Measurements from ENCODE around the gene PCDHGC4.

Gene PCDHGC4

DNA sequence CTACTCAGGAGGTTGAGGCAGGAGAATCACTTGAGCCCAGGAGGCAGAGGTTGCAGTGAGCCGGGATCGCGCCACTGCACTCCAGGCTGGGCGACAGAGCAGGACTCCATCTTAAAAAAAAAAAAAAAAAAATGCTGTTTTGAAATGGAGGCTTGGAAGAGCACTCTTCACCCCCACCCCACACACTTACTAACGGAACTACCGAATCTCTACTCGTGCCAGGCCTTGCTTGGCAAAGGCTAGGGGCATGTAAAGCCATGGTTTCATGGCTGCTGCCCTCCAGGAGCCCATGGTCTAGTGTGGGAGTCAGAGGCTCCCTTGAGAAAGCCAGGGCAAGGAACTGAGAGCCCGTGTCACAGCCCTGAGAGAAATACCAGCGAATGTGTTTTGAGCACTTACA, 25.3 kb downstream of the PCDHGC4 start:
- in situ Hi-C loops (cut with HindIII; ENCODE audit: low pct_unique_long_range_greater_than_20kb, low sequenced_read_pairs): no loop called here
- DNase-seq (ENCODE audit: low read depth in 1 of 2, low spot score in 1 of 2): no peak
- TF ChIP-seq JUND (IDR thresholded peaks at IDR 0.05; ENCODE audit: low read depth): no peak

DNA sequence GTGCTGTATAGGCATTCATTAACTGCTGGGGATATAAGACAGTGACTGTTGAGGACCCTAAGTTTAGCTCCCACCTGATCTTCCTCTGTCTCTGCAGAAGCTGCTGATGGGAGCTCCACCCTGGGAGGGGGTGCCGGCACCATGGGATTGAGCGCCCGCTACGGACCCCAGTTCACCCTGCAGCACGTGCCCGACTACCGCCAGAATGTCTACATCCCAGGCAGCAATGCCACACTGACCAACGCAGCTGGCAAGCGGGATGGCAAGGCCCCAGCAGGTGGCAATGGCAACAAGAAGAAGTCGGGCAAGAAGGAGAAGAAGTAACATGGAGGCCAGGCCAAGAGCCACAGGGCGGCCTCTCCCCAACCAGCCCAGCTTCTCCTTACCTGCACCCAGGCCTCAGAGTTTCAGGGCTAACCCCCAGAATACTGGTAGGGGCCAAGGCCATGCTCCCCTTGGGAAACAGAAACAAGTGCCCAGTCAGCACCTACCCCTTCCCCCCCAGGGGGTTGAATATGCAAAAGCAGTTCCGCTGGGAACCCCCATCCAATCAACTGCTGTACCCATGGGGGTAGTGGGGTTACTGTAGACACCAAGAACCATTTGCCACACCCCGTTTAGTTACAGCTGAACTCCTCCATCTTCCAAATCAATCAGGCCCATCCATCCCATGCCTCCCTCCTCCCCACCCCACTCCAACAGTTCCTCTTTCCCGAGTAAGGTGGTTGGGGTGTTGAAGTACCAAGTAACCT, 26.2 kb downstream of the PCDHGC4 start:
- in situ Hi-C loops (cut with HindIII; ENCODE audit: low pct_unique_long_range_greater_than_20kb, low sequenced_read_pairs): no loop called here
- no peak for DNase-seq (ENCODE audit: low read depth in 1 of 2, low spot score in 1 of 2)
- TF ChIP-seq JUND (IDR thresholded peaks at IDR 0.05; ENCODE audit: low read depth): no peak

DNA sequence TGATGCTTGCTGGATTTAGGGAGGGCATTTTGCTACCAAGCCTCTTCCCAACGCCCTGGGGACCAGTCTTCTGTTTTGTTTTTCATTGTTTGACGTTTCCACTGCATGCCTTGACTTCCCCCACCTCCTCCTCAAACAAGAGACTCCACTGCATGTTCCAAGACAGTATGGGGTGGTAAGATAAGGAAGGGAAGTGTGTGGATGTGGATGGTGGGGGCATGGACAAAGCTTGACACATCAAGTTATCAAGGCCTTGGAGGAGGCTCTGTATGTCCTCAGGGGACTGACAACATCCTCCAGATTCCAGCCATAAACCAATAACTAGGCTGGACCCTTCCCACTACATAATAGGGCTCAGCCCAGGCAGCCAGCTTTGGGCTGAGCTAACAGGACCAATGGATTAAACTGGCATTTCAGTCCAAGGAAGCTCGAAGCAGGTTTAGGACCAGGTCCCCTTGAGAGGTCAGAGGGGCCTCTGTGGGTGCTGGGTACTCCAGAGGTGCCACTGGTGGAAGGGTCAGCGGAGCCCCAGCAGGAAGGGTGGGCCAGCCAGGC, 27.0 kb downstream of the PCDHGC4 start:
- in situ Hi-C loops (cut with HindIII; ENCODE audit: low pct_unique_long_range_greater_than_20kb, low sequenced_read_pairs): no loop called here

DNA sequence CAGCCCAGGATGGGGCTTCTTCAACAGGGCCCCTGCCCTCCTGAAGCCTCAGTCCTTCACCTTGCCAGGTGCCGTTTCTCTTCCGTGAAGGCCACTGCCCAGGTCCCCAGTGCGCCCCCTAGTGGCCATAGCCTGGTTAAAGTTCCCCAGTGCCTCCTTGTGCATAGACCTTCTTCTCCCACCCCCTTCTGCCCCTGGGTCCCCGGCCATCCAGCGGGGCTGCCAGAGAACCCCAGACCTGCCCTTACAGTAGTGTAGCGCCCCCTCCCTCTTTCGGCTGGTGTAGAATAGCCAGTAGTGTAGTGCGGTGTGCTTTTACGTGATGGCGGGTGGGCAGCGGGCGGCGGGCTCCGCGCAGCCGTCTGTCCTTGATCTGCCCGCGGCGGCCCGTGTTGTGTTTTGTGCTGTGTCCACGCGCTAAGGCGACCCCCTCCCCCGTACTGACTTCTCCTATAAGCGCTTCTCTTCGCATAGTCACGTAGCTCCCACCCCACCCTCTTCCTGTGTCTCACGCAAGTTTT, 27.6 kb downstream of the PCDHGC4 start:
- peak; percentile 88 to 94 for DNase-seq (ENCODE audit: low read depth in 1 of 2, low spot score in 1 of 2)
- in situ Hi-C loops (cut with HindIII; ENCODE audit: low pct_unique_long_range_greater_than_20kb, low sequenced_read_pairs): no loop called here

More for the DNA sequence above, 27.0 kb downstream of the PCDHGC4 start:
- DNase-seq (ENCODE audit: low read depth in 1 of 2, low spot score in 1 of 2): no peak
- no peak for TF ChIP-seq JUND (IDR thresholded peaks at IDR 0.05; ENCODE audit: low read depth)

DNA sequence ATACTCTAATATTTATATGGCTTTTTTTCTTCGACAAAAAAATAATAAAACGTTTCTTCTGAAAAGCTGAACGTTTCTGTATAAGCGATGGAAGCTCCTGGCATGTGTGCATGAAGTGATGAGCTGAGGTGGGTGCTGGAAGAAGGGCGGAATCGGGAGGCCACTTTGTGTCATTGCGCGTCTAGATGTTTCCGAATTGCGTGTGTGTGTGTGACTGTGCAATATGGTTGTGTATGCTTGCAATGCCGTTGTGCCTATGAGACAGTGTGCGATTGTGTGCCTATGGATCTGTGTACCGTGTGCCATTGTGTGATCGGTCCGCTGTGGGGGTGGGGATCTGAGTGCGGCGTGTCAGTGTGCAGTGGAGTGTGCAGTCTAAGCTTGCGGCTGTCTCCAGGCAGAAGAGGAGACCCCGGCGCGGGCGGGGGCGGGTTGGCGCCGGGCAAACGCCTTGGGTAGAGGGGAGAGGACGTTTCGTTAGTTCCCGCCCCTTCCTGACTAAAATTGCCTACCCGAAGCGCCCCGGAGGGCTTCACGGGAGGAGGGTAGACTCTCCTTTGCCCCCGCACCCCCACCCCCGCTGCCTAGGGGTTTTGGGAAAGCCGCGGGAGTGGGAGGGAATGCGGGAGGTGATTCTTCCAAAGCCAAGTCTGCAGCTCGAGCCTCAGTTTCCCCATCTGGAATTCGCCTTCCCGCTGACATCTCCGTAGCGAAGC, 28.2 kb downstream of the PCDHGC4 start:
- no peak for DNase-seq (ENCODE audit: low read depth in 1 of 2, low spot score in 1 of 2)
- no peak for TF ChIP-seq JUND (IDR thresholded peaks at IDR 0.05; ENCODE audit: low read depth)
- in situ Hi-C loops (cut with HindIII; ENCODE audit: low pct_unique_long_range_greater_than_20kb, low sequenced_read_pairs): no loop called here

More for the DNA sequence above, 27.6 kb downstream of the PCDHGC4 start:
- TF ChIP-seq JUND (IDR thresholded peaks at IDR 0.05; ENCODE audit: low read depth): no peak

DNA sequence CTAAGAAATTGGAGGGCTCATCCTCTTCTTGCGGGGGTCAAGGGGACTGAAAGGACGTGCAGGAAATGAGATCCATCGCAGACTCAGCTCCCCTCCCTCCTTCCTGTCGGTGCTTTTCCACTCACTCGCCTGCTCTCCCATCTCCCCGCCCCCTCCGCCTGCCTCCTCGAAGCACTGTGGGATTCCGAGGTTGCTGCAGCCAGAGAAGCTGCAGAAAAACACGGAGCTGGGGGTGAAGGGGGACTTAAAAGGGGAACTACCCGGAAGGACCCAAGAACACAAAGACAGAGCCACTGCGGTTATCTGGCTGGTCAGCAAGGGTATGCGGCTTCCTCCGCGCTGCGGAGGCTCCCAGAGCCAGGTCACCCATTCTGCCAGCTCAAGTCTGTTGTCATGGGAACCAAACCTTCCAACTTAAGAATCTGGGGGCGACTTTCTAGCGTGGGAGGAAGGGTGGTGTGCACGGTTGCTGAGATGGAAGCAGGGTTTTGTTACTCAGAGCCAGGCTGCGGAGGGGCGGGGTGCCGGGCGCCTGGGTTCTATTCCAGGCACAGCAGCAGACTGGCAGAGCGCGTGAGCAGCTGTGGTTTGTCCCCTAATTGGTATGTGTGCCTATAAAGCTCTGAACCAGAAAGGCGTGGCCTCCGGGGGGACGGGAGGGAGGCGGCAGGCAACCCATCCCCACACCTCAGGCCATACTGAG, 28.9 kb downstream of the PCDHGC4 start:
- DNase-seq (ENCODE audit: low read depth in 1 of 2, low spot score in 1 of 2): no peak
- TF ChIP-seq JUND (IDR thresholded peaks at IDR 0.05; ENCODE audit: low read depth): no peak
- in situ Hi-C loops (cut with HindIII; ENCODE audit: low pct_unique_long_range_greater_than_20kb, low sequenced_read_pairs): no loop called here

DNA sequence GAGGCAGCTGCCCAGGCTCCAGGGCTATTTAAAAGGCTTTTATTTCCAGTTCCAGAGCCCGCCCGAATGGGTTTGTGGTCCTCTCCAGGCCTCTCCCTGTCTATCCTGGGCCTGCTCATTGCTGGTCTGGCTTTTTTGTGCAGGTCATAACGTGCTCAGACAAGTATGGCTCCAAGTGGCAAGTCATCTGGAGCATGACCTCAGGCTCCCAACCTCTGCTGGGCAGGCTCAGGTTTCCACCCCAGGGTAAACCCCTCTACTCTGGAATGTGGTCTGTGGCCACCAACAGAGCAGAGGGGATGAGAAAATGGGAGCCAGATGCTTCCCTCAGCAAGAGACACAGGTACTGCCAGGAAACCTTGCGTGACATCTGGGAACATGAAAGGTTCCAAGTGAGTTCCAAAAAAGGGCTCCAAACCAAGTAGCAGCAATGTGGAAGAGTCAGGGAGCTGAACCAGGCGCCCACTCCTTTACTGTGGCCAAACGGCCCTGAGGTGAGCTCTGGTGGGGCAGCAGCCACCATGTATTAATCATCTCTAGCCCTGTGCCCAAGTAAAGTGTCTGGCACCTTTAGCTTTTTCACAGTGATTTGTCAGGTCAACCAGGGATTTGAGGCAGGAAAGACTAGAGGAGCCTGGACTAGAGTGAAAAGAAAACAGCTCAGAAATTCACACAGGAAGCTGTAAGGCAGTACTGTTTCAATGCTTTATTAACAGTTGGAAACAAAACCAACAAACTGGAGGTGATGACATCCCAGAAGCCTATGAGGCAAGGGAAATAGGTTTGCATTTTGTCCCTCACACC, 29.7 kb downstream of the PCDHGC4 start:
- no peak for DNase-seq (ENCODE audit: low read depth in 1 of 2, low spot score in 1 of 2)
- in situ Hi-C loops (cut with HindIII; ENCODE audit: low pct_unique_long_range_greater_than_20kb, low sequenced_read_pairs): no loop called here
- TF ChIP-seq JUND (IDR thresholded peaks at IDR 0.05; ENCODE audit: low read depth): no peak

DNA sequence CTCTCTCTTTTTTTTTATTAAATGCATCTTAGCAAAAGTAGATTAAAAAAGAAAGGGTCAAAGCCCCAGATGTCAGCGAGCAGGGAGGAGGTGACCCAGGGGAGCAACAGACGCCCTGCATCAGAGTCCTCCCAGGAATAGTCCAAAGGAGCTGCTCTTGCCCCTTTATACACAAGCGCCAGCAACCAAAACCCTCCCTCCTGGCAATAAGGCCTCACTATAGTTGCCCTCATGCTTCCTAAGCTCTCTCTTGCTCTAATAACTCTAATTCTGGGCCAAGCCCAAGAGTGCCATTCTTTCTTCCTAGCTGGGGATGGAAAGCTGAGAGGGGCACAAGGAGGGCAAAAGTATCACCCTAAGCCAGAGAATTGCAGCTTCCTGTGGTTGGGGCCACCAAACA, 30.3 kb downstream of the PCDHGC4 start:
- no peak for TF ChIP-seq JUND (IDR thresholded peaks at IDR 0.05; ENCODE audit: low read depth)
- no peak for DNase-seq (ENCODE audit: low read depth in 1 of 2, low spot score in 1 of 2)
- in situ Hi-C loops (cut with HindIII; ENCODE audit: low pct_unique_long_range_greater_than_20kb, low sequenced_read_pairs): no loop called here

DNA sequence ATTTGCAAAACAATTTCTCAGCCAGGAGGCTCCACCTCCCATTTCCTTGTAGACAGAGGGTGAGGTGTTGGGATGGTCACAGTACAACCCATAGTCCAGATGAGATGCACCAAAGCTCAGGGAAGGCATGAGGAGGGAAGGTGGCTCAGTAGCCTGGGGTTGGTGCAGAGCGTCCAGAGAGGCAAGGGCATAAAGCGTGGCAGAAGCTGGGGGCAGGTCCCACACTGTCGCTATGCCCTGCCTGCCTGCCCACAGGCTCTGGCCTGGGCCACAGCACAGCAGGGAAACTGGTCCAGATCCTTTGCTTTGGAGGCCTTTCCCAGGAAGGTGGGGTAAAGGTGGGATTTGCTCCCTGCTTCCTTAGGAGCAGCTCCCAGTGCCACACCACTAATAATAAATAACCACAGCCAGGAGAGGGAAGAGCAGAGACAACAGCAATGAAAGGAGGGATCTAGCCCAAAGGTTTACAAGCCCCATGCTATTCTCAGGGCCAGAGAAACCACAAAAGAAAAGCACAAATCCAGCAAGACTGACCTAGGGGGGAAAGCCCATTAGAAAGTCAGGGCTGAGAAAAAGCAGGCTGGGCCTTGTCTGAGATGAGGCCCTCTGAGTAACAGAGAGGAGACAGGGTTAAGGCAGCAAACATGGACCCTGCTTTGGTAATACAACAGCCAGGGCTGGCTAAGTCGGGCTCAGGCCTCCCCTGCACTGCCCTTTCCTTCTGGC, 31.3 kb downstream of the PCDHGC4 start:
- no peak for DNase-seq (ENCODE audit: low read depth in 1 of 2, low spot score in 1 of 2)
- in situ Hi-C loops (cut with HindIII; ENCODE audit: low pct_unique_long_range_greater_than_20kb, low sequenced_read_pairs): no loop called here
- no peak for TF ChIP-seq JUND (IDR thresholded peaks at IDR 0.05; ENCODE audit: low read depth)

DNA sequence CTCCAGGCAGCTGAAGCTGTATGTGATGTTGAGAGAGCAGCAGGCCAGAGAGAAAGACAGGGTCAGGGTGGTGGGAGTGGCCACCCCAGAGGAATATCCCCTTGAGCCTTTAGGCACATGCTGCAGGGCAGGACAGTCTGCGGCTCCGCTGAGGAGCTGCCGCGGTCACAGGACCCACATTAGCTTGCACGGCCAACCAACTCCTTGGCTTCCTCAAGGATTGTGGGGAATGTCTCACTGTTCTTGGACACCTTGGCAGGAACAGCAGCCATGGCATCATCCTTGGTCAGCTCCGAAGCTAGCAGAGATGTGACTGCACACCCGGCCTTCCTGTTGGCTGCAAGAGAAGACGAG, 31.8 kb downstream of the PCDHGC4 start:
- no peak for DNase-seq (ENCODE audit: low read depth in 1 of 2, low spot score in 1 of 2)
- TF ChIP-seq JUND (IDR thresholded peaks at IDR 0.05; ENCODE audit: low read depth): no peak
- in situ Hi-C loops (cut with HindIII; ENCODE audit: low pct_unique_long_range_greater_than_20kb, low sequenced_read_pairs): no loop called here

DNA sequence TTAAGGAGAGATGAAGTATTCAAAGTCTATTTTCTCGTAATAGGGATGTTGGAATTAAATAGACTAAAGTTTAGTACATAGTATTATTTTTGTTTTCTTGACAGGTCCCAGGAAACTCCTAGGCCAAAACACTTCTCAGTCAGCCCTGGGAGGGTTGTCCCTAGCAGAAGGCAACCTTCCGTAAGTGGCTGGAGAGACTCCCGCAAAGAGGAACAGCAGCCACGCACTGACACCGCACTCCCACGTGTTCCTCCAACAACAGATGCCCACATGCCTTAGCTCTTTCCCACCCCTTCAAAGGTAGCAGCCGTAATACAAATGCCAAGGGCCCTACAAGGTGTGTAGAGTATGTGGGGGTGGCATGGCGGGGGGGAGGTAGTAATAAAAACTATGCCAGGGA, 32.5 kb downstream of the PCDHGC4 start:
- in situ Hi-C loops (cut with HindIII; ENCODE audit: low pct_unique_long_range_greater_than_20kb, low sequenced_read_pairs): no loop called here
- no peak for TF ChIP-seq JUND (IDR thresholded peaks at IDR 0.05; ENCODE audit: low read depth)
- DNase-seq (ENCODE audit: low read depth in 1 of 2, low spot score in 1 of 2): no peak

All from T47D (cell line).